Right atrium auricular region (tissue), 2 donors: ENCODE measurements around the gene DCUN1D4. TPM values are rescaled to one million over a fixed set of nuclear protein-coding genes. Genes with fewer than 3 reads are reported as not detected.

Experiments
- DNase-seq: peaks from one replicate; pipeline ENCODE4 v3.0.0-alpha.2; 2019; ENCODE audit warnings: low spot score
- H3K27ac ChIP-seq, 2 donors: fragments of 200-600 bp; sonication (generic); 1 replicate in 1 of 2; 2 replicates in 1 of 2; pipeline ENCODE4 v1.5.1; 2016 to 2019
- H3K27me3 ChIP-seq, 2 donors: fragments of 200-600 bp; sonication (generic); one replicate each; pipeline versions ENCODE4 v1.5.1 to v1.6.0; 2017 to 2019
- H3K36me3 ChIP-seq: fragments of 200-600 bp; sonication (generic); one replicate; pipeline ENCODE4 v1.5.1; 2016
- H3K4me1 ChIP-seq, 2 donors: fragments of 200-600 bp; sonication (generic); one replicate each; pipeline versions ENCODE4 v1.5.1 to v1.6.0; 2017 to 2019
- H3K4me3 ChIP-seq, 2 donors: fragments of 200-600 bp; sonication (generic); 1 replicate in 1 of 2; 2 replicates in 1 of 2; pipeline ENCODE4 v1.5.1; 2017 to 2019; ENCODE audit warnings: mild to moderate bottlenecking in 1 of 2, moderate library complexity in 1 of 2
- H3K9me3 ChIP-seq, 2 donors: fragments of 200-600 bp; sonication (generic); one replicate each; pipeline ENCODE4 v1.5.1; 2019
- CTCF ChIP-seq, 2 donors: fragments of 200-600 bp; sonication (generic); IDR thresholded peaks; one replicate each; pipeline ENCODE4 v1.5.1; 2019; ENCODE audit warnings: antibody characterized with exemption in 2 of 2
- total RNA-seq, 2 donors: library from RNA; depleted of rRNA; stranded (reverse); fragments of >200 nt; gene quantifications; one replicate each; pipeline ENCODE4 v1.1.0, GENCODE V29; 2016

The DCUN1D4 gene
- 10 to 100 TPM; 22.6 to 26.1 TPM for total RNA-seq

- Histone ChIP-seq H3K4me1 (peaks cover 0 to 14% of the 10 kb centered on the region in 2 donors), H3K36me3 (no peaks in the 10 kb centered on the region), H3K4me3 (peak within 1 kb of the TSS; percentile 80 to 90), H3K27me3 (no peaks in the 10 kb centered on the region), H3K9me3 (no peaks in the 10 kb centered on the region), H3K27ac (peak within 1 kb of the TSS; percentile 94 to 98)
- peak; percentile 27 to 49 for TF ChIP-seq CTCF (IDR thresholded peaks at IDR 0.05)
- DNase-seq: peak; percentile 100
Measured at GRCh38 chr4:51842554-51843308, at the start of gene DCUN1D4. DCUN1D4 (plus strand) TSS chr4:51843153; CDS start chr4:51843243, 90 bp downstream.

- Histone ChIP-seq H3K4me1 (no peaks in the 10 kb centered on the region), H3K36me3 (no peaks in the 10 kb centered on the region), H3K4me3 (no peak overlapping the region), H3K27me3 (no peaks in the 10 kb centered on the region), H3K27ac (no peak overlapping the region), H3K9me3 (peaks cover 0 to 45% of the 10 kb centered on the region in 2 donors)
- no peak for DNase-seq
- TF ChIP-seq CTCF (IDR thresholded peaks at IDR 0.05): no peak
Measured at GRCh38 chr4:51820443-51821234, 22.3 kb upstream of the DCUN1D4 start.

- Histone ChIP-seq H3K4me1 (no peaks in the 10 kb centered on the region), H3K27ac (no peak overlapping the region), H3K4me3 (no peak overlapping the region), H3K36me3 (no peaks in the 10 kb centered on the region), H3K27me3 (no peaks in the 10 kb centered on the region), H3K9me3 (peaks cover 0 to 24% of the 10 kb centered on the region in 2 donors)
- TF ChIP-seq CTCF (IDR thresholded peaks at IDR 0.05): no peak
- DNase-seq: no peak
Measured at GRCh38 chr4:51825341-51825740, 17.6 kb upstream of the DCUN1D4 start.

DNA sequence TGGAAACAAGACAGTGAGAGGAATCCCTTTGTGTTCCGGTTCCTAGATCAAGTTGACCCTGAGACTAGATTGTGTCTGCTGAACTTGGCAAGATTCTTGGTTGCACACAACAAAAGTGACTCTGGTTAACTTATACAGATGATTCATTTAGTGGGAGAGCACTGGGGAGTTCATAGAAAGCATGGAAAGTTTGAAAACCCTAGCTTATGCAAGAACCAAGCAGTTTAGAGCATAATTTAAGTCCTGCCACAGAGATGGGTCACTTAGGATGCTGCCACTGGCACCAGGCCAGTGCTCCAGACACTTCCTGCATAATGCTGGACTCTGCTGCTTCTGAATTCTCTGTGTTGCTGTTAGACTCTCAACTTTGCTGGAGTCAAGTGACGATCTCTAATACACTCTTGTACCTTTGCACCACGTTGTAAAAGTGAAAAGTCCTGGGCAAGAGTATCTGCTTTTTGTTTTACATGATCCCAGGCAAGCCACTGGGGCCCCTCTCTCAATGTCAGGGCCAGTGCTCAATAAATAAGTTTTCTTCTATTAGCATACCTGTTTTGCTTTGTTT lies 12.7 kb upstream of the DCUN1D4 start:
- Histone ChIP-seq H3K36me3 (no peaks in the 10 kb centered on the region), H3K27ac (no peak overlapping the region), H3K4me3 (no peak overlapping the region), H3K9me3 (no peaks in the 10 kb centered on the region), H3K4me1 (no peaks in the 10 kb centered on the region), H3K27me3 (no peaks in the 10 kb centered on the region)
- no peak for TF ChIP-seq CTCF (IDR thresholded peaks at IDR 0.05)
- DNase-seq: no peak

DNA sequence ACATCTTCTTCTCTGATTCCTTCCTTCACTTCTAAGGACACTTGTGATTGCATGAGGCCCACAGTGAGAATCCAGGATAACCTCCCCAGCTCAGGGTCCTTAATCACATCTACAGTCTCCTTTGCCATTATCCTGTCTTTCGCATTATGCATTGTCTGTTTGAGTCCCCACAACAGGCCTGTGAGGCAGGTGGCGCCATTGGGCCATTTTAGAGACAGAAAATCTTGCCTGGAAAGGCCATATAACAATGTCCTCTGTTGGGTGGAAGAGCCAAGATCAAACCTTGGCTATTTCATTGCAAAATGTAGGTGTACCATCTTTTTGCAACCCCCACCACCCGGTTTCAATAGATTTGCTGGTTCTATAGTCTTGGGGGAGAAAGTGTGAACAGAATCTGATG lies 11.8 kb upstream of the DCUN1D4 start:
- peak; percentile 30 to 72 for TF ChIP-seq CTCF (IDR thresholded peaks at IDR 0.05)
- Histone ChIP-seq H3K9me3 (no peaks in the 10 kb centered on the region), H3K27me3 (no peaks in the 10 kb centered on the region), H3K4me3 (no peak overlapping the region), H3K4me1 (no peaks in the 10 kb centered on the region), H3K36me3 (no peaks in the 10 kb centered on the region), H3K27ac (no peak overlapping the region)
- no peak for DNase-seq
